ENCODE data around the gene ADGRV1.

The ADGRV1 gene

DNA sequence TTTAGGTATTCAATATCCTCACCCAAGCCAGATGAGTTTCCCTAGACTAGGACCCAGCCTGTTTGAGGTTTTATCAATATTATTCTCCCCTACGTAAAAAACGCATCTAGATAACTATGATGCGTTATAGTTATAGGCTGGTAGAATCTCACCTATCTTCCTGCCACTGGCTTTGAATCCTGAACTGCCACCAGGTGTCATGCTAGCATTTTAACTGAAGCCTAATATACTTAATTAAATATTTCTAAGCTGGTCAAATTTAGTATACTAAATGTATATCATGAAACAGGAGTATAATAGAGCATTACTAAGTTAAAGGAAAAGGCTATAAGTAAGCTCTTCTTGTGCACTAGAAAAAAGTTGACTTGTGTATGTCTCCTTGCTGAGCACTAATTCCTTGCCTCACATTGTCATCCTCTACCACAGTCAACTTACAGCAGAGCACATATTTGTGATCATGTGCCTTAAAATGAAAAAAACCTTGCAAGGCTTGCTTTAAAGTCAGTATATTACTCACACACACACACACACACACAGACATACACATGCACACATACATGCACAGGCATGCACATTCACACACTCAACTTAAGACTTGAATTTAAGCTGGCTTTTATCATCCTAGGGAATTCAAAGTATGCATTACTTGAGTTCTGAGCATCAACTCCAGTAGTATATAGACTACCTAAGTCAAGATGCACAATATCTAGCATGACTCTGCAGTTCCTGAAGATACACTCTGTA lies 303.4 kb downstream of the ADGRV1 start:
- in situ Hi-C loops (cut with MboI; ENCODE audit: low sequenced_read_pairs): no loop called here

DNA sequence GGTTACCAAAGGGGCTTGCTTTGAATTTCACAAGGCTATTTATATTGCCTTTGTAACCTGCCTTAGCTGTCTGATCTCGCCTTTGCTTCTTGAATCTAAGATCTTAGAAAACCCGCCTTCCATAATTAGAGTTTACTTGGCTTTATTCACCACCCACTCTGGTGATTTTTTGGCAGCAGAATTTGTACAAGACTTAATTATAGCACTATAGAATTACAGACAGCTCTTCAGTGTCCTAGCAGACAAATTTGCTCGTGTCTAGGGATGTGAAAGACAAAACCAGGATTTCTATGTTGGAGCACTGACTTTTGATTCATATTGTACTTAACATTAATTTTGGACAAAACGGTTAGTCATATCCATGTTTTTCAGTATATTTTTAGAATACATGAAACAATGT lies 306.6 kb downstream of the ADGRV1 start:
- in situ Hi-C loops (cut with MboI; ENCODE audit: low sequenced_read_pairs): no loop called here

DNA sequence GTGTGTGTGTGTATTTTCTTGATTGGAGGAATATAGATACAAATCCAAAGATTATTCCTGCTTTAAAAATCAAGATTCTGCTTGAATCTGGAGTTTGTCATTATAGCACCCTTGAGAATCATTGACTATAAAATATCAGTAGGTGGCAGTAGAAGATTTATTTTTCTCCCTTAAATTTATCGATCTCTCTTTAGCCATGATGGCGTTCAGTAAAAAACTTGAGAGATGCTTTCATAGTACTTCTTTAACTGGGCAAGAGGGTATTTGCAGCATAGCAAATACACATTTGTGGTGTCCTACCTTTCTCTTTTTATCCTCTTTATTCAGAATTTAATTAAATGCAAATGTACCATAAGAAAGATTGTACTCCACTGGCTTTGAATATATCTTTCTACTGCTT lies 307.7 kb downstream of the ADGRV1 start:
- in situ Hi-C loops (cut with MboI; ENCODE audit: low sequenced_read_pairs): no loop called here

DNA sequence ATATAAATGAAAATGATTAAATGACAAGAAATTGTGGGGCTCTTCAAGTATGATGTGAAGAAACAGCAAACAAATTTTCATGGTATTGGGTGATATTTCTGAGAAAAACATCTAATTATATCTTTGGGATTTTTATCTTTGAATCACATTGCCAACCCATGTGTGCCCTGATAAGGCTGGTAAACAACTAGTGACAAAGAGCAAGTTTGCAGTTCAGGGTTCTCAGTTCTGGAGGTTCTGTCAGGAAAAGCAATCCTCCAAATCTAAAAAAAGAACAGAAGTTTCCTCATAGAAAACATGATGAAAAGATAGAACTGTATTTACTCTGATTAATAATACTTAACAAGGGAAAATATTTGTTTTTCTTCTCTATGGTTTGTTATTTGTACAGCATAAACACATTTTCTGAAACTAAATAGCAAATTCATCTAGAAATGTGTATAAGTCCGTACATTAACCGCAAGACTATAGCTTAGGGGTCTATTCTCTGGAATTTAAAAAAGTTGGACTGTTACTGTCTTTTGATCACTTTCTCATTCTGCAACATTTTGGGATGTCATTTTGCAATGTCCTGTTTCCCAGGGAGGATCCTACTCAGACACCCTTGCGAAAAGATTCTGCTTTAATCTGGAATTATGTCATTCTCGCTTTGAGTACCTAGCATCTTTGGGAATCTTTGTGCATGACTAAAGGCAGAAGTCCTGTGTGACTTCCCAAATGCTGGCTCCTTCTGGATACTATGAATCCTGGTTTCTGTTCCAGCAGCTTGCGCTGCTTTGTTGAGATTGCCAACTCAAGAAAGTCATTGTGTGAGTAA lies 308.5 kb downstream of the ADGRV1 start:
- in situ Hi-C loops (cut with MboI; ENCODE audit: low sequenced_read_pairs): no loop called here

DNA sequence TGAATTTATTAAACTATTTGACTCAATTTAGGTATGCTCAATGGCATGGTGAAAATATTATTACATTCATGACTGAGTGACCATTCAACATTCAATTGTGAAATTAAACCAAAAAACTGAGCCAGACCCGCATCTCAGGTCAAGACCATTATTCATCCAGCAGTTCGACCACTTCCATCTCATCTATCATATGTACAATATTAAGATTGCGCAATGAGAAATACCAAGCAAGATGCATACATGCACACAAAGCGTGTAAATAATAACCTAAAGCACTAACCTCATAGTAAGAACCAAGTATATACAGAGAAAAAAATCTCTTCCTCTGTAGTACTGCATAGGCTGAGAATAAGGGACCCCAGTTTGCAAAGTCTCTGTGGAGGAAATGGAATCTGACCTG lies 310.2 kb downstream of the ADGRV1 start:
- in situ Hi-C loops (cut with MboI; ENCODE audit: low sequenced_read_pairs): no loop called here

DNA sequence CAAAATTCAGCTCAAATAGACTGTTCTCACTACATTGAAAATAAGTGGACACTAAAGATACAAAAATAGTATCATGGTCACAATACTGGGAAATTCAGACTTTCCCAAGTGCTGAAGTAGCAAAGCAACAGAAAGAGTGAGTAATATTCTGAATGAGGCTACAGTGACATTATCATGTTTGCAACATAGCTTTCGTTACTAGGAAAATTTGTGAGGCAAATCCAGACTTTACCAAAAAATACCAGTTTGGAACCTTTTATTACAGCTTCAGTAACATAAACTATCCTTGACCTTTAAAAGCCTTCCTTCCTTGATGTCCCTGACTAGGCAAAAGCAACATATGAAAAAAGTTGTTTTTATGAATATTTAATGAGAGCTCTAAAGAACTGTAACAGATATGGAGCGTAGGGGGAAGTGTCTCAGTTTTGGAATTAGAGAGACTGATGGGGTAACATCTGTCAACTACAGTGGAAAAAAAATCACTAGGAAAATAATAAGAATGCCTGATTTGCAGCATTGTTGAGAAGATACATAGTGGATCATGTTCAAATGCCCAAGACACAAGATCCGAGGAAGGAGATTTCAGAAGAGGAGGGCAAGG lies 312.9 kb downstream of the ADGRV1 start:
- in situ Hi-C loops (cut with MboI; ENCODE audit: low sequenced_read_pairs): no loop called here

DNA sequence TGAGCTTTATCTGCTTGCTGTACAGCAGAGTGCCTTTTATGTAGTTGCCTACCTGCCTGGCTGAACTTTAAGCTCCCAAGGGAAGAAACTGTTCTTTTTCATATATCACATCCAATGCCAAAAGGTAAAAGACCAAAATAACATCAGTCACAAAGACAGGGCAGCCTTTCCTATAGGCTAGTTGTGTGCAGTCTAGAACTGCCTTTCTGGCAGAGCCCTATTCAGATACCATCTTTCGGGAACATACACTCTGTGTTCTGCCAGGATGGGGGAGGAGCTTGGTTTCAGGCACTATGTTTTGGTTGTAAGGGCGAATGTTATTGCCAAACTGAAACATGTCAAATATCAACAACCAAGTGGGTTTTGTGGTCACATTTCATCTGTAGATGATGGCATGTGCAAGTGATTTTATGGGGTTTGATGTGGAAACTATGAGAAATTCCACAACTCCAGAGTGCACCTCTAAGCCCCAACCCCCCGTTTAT lies 314.5 kb downstream of the ADGRV1 start:
- in situ Hi-C loops (cut with MboI; ENCODE audit: low sequenced_read_pairs): no loop called here

DNA sequence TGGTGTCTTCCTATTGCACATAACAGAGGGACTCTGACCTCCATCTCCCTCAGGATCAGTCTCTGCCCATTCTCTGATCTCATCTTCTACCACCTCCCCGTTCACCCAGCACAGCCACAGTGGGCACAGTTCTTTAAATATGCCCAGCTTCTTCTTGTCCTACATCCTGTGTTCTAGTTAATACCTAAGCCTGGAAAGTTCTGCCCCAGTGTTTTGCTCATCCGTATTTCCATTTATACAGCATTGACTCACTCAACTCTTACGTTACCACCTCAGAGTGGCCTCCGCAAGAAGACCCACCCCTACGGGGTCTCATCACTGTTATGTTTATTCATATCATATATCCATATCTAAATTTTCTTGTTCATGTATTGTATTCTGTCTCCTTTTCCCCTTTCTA lies 315.5 kb downstream of the ADGRV1 start:
- in situ Hi-C loops (cut with MboI; ENCODE audit: low sequenced_read_pairs): no loop called here

DNA sequence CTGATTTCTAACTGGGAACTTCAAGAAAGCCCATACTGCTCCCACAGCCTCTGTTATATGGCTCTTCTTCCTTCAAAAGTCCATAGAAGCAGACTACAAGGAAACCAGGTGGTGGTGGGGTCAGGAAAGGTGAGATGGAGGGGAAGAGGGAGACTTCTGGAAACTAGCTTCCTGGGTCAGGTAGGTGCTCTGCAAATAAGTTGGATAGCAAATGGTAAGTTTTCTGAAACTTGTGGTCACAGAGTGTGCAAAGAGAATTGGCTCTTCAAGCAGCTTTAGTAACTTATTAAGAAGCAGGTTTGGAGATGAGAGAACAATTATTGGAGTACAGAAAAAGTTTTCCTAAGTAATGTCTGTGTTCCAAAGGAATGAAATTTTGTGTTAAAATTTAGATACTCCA lies 316.9 kb downstream of the ADGRV1 start:
- in situ Hi-C loops (cut with MboI; ENCODE audit: low sequenced_read_pairs): no loop called here

DNA sequence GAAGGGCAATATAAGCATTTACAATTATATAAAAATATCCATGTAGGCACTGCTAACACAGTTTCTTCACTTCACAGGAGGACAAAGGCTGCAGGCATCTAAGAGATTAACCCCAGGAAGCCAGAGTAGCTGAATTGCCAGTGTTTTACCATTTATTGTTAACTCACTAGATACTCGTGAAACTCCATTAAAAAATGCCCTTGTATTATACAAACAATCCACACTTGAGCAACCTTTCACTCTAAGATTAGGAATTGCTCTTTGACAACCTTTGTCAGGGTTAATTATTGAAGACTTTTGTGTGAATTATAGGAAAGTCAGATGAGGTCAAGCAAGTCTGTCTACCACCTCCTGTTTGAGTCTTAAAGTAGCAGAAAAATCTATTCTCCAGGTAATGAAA lies 317.8 kb downstream of the ADGRV1 start:
- in situ Hi-C loops (cut with MboI; ENCODE audit: low sequenced_read_pairs): no loop called here

DNA sequence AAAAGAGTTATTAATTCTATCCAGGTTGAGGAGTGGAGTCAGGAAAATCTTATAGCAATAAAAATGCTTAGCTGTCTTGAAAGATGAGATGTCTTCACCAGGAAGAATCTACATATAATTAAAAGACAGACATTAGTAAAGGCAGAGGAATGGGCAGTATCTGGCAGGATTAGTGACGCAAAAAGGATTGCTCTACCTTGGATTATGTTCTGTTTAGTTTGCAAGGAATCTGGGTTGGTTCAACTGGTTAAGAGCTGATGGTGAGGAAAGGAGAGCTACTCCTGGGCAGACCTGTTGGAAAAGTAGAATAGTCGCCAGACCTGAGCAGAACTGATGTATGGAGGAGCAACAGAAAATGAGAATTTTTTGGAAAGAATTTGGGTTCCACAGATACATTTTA lies 318.5 kb downstream of the ADGRV1 start:
- in situ Hi-C loops (cut with MboI; ENCODE audit: low sequenced_read_pairs): no loop called here

DNA sequence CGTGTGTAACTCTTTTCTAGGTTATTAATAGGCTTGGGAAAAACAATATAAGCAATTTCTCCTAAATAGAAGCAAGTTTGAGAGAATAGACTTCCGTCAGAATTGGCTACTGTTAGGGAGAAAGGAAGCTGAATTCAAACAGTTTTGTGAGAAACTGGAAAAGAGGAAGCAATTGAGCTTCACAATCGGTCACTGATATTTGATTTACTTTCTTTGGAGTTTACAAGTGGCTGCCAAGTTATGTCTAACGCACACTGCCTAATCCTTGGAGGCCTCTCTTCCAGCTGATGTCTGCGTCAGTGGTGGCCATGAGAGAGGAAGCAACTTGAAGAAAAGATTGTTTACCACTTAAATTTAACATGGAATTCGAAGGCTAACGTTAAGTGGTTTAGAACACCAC lies 319.5 kb downstream of the ADGRV1 start:
- in situ Hi-C loops (cut with MboI; ENCODE audit: low sequenced_read_pairs): no loop called here

DNA sequence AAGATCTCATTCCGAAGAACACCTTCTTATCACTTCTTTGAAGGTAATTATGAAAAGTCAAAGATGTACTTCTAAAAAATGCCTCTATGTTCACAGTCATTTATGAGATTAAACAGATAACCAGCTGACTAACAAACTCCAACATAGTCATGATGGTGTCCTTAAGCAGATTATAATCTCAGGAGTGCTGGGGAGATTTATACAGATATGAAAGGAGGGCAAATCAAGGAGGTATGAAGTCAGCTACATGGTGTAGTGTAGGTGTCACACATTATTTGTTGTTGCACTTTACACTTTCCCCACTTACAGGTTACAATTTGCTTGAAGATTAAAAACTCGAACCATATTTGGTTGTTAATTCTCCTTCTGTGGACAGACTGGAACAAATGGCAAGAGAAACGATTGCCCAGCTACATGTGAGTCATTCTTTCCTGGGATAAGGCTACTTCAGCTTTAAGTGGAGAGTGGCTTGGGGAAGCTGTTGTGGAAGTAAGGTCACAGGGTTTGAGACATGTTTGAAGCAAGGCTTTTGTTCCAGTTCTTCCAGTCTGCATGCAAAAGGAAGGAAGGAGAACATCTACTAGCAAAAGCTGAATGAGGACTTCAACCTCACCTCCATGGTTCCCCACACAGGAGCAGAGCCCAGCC lies 320.1 kb downstream of the ADGRV1 start:
- in situ Hi-C loops (cut with MboI; ENCODE audit: low sequenced_read_pairs): no loop called here

DNA sequence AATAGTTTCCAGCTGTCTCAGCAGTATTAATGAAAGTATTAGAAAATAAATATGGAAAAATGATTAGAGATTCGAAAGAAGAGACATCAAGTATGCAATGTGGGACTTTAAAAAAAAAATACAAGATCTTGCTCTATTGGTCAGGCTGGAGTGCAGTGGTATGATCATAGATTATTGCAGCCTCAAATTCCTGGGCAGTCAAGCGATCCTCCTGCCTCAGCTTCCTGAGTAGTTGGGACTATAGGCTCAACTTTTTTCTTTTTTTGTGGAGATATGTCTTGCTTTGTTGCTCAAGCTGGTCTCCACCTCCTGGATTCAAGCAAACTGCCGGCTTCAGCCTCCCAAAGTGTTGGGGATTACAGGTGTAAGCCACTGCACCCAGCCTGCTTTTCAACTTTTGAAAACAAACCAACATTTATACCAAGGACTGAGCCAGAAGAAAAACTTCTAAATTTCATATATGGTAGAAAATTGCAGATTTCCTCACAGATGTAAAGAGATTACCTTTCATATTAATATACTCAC lies 323.1 kb downstream of the ADGRV1 start:
- in situ Hi-C loops (cut with MboI; ENCODE audit: low sequenced_read_pairs): no loop called here

DNA sequence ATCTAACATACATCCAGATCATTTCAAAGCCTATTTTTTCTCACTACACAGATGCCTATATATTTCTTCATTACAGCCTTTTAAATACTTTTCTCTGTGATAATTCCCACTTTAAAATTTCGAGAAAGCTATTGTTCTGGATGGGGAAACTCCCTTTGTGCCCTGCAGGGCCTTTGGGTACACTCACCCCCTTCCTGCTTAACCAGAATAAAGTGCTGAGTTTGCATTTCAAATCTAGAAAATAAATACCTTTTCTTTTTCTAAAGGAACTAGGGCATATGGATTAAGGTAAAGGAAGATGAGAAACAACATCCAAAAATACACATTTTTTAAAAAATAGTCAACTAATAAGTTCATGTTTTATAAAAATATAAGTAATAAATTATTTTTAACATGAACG lies 323.9 kb downstream of the ADGRV1 start:
- in situ Hi-C loops (cut with MboI; ENCODE audit: low sequenced_read_pairs): no loop called here

DNA sequence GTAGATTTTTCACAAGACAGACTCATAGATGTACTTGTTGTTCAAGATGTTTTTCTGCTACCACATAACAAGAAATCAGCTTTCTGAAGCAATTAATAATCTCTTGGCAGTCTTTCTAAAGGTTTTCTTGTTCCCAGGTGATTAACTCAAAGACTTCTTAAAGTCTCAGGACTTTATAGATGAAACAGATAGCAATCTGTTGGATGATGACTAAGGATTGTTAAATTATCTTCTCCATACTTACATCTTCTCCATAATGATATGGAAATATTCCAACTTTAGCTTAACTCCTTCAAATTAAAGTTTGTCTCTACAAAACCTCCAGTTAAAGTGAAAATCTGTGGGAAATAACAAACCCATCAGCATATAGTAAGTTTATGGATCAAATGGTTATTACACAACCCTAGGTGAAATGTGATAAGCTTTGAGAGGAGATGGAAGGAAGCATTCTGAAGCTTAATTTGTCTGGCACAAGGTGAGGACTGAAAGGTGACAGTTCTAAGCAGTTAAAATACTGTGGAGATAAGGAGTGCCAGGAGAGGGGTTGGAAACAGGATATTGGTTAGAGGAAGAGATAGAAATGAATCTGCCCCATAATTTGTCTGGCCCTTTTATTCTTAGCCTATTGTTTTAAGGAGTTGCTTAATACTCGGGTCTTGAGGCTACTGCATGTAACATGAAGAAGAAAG lies 326.7 kb downstream of the ADGRV1 start:
- in situ Hi-C loops (cut with MboI; ENCODE audit: low sequenced_read_pairs): no loop called here

DNA sequence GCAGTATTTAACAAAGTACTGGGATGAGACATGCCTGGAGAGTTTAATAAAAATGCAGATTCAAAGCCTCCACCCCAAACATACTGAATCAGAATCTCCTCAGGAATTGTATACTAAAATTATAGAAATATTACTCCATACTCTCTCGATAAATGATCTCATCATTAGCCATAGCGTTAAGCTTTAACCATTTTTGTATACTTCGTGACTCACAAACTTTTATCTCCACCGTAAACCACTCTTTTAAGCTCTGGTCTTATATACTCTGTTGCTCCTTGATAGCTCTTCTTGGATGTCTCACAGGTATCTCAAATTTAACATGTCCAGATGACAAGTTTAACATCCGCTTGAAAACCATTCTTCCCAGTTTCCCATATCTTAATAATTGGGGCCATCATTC lies 327.8 kb downstream of the ADGRV1 start:
- in situ Hi-C loops (cut with MboI; ENCODE audit: low sequenced_read_pairs): no loop called here

DNA sequence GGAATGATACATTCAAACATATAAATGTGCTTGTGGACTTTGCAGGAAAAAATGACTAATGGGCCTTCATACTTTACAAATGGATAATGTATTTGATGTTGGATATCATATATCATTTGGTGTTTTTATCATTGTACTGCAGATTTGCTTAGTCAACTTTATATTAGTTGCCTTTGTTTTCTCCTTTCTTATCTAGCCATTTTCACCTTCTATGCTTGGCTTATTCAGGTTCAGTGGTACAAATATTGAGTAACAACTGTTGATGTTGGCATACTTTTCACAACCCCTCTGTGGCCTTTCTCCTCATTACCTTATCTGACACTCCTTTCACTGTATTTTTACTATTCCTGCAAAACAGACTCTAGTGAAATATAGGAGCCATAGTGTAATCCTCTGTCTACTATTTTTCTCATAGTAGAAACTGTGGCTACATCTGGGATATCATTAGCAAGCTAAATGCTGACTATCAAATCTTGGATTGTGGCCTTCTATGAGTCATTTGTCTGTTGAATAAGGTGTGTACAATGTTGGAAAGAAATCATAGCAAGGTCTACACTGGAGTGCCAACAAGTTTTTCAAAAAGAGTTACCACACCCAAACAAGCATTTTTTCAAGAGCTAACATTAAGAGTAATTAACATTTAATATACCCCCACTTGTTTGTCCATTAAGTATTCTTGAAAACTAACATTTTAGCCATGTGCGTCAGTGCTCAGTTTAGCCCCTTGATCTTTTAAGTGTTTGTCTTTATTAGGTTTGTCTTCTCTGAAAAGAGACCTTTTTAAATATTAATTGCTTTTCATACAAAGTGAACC lies 330.1 kb downstream of the ADGRV1 start:
- in situ Hi-C loops (cut with MboI; ENCODE audit: low sequenced_read_pairs): no loop called here

DNA sequence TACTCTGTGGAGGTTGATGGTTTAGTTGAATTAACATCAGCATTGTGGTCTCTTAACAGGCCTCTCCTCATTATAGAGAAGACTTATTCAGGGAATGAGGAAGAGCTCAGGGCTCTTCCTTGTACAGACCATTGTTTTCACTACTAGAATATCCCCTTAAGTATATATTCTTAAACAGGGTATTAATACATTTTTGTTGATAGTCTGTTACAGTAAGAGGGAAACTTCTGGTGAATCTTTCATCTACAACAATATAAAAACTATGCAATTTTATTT lies 330.7 kb downstream of the ADGRV1 start:
- in situ Hi-C loops (cut with MboI; ENCODE audit: low sequenced_read_pairs): no loop called here

DNA sequence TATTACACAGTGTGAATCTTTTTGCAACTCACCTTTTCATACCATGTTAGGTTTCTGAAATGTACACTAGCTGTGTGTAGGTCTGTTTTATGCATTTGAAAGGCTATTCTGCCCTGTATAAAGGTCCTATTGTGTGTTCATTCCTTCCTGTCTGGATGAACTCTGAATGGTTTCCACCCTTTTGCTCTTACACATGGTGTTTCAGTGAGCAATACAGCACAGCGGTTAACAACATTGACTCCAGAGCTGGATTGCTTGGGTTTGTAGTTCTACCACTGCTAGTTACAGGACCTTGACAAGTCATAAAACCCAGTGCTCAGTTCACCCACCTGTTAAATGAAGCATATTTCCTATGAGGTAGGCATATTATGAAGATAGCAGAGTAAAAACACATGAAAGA lies 331.6 kb downstream of the ADGRV1 start:
- in situ Hi-C loops (cut with MboI; ENCODE audit: low sequenced_read_pairs): no loop called here

Measured in hTERT RPE-1 (cell line).